Measurements from ENCODE around the gene ABCB8. TPM values are rescaled to one million over a fixed set of nuclear protein-coding genes. Genes with fewer than 3 reads are reported as not detected.

ABCB8 gene
- total and polyA plus RNA-seq, 11 donors: 13.6 to 34.5 (median 26.0) TPM

- ATAC-seq (no peak), DNase-seq (no peak)
- no peak for TF ChIP-seq POLR2A (IDR thresholded peaks at IDR 0.05)
- TF ChIP-seq CTCF (IDR thresholded peaks at IDR 0.05): no peak
- H3K36me3 ChIP-seq: peaks cover 0 to 31% (median 27%) of the 10 kb centered on the region in 9 donors
- H3K9me3 ChIP-seq: no peaks in the 10 kb centered on the region
- H3K27ac ChIP-seq: peak overlapping the region in 8 of 12 donors; percentile 53 to 99 (median 98)
- 58 to 60% (median 60%) methylated on average over 31 to 33 of the region's 33 CpGs for WGBS, 4 donors
- intact Hi-C loops (cut with DNase I): loop anchor here in 2 of 10 donors (2.0 to 10.0 kb wide), 2 partner anchors 19 to 53 kb away; partner anchors contain the start of gene FASTK (in 1 of the 2)
- peaks cover 9 to 55% (median 49%) of the 10 kb centered on the region in 12 donors for H3K4me1 ChIP-seq
- H3K27me3 ChIP-seq: no peaks in the 10 kb centered on the region
- H3K4me3 ChIP-seq: peak overlapping the region in 8 of 12 donors; percentile 68 to 100 (median 90)
Measured at GRCh38 chr7:151061213-151062110, 33.2 kb downstream of the ABCB8 start.

GRCh38 chr7:151062111-151062398, 33.8 kb downstream of the ABCB8 start:
- ATAC-seq (no peak), DNase-seq (no peak)
- H3K4me1 ChIP-seq: peaks cover 9 to 50% (median 44%) of the 10 kb centered on the region in 12 donors
- H3K9me3 ChIP-seq: no peaks in the 10 kb centered on the region
- WGBS, 4 donors: 70 to 87% (median 75%) methylated on average over 11 of the region's 11 CpGs
- no peaks in the 10 kb centered on the region for H3K27me3 ChIP-seq
- intact Hi-C loops (cut with DNase I): loop anchor here in 1 of 10 donors (10.0 kb wide), 1 partner anchor 53 kb away; no protein-coding TSS in a partner anchor
- peak overlapping the region in 1 of 12 donors; percentile 30 for H3K4me3 ChIP-seq
- peak overlapping the region in 8 of 12 donors; percentile 46 to 99 (median 70) for H3K27ac ChIP-seq
- peaks cover 0 to 37% (median 33%) of the 10 kb centered on the region in 9 donors for H3K36me3 ChIP-seq
- no peak for TF ChIP-seq POLR2A (IDR thresholded peaks at IDR 0.05)
- TF ChIP-seq CTCF (IDR thresholded peaks at IDR 0.05): no peak

GRCh38 chr7:151062399-151063211, 34.4 kb downstream of the ABCB8 start:
- 48 to 57% (median 55%) methylated on average over 27 to 43 of the region's 43 CpGs for WGBS, 4 donors

More at GRCh38 chr7:151062399-151063211, 34.4 kb downstream of the ABCB8 start:
- peak in 1 of 5 donors; percentile 69 for DNase-seq
- Histone ChIP-seq H3K4me1 (peaks cover 9 to 47% (median 40%) of the 10 kb centered on the region in 12 donors), H3K9me3 (no peaks in the 10 kb centered on the region), H3K4me3 (peak overlapping the region in 8 of 12 donors; percentile 12 to 30 (median 24)), H3K36me3 (peaks cover 0 to 42% (median 38%) of the 10 kb centered on the region in 9 donors), H3K27me3 (no peaks in the 10 kb centered on the region), H3K27ac (peak overlapping the region in 10 of 12 donors; percentile 23 to 99 (median 69))
- intact Hi-C loops (cut with DNase I): loop anchor here in 2 of 10 donors (1.0 to 10.0 kb wide), 2 partner anchors 17 to 52 kb away; no protein-coding TSS in a partner anchor
- TF ChIP-seq POLR2A (IDR thresholded peaks at IDR 0.05) (no peak), CTCF (IDR thresholded peaks at IDR 0.05) (no peak)
- peak in 2 of 4 donors; percentile 5 to 28 for ATAC-seq

All from heart left ventricle (tissue), 16 donors.